Measurements from ENCODE around the gene CFAP43. TPM values are rescaled to one million over a fixed set of nuclear protein-coding genes. Genes with fewer than 3 reads are reported as not detected.

Gene CFAP43
- total and polyA plus RNA-seq, 9 of the 15 experiments (the other 6 are each of a cell fraction or from before 2014, with no cell fraction given) = 0.07 to 0.86 (median 0.11) TPM; not detected in 1

GRCh38 chr10:104260775-104261115 is 28.6 kb upstream of the CFAP43 start (continued):
- TF ChIP-seq ELK3 (CRISPR knock-in tag; IDR thresholded peaks at IDR 0.05) (no peak), PRPF4 (IDR thresholded peaks at IDR 0.05; ENCODE audit: insufficient read depth, low read depth, low read length, poor library complexity, severe bottlenecking) (no peak), USF2 (CRISPR knock-in tag; IDR thresholded peaks at IDR 0.05) (no peak), IRF9 (tag; IDR thresholded peaks at IDR 0.05) (no peak), RBM25 (IDR thresholded peaks at IDR 0.05; ENCODE audit: low read depth, low read length, severe bottlenecking) (no peak), ZNF224 (CRISPR knock-in tag; IDR thresholded peaks at IDR 0.05) (no peak), TEAD2 (tag; IDR thresholded peaks at IDR 0.05) (no peak), NFATC3 (IDR thresholded peaks at IDR 0.05) (no peak), ZNF644 (tag; IDR thresholded peaks at IDR 0.05; ENCODE audit: low read depth) (no peak), CREBBP (IDR thresholded peaks at IDR 0.05; ENCODE audit: low read depth, low read length) (no peak), PTTG1 (tag; IDR thresholded peaks at IDR 0.05; ENCODE audit: low read depth) (no peak), EHMT2 (IDR thresholded peaks at IDR 0.05) (0 out of 2 replicates have a peak, but pooled peaks have one; percentile 67), GABPA (tag; conservative IDR thresholded peaks at IDR 0.05; ENCODE audit: low read depth) (no peak), RBBP5 (IDR thresholded peaks at IDR 0.05; ENCODE audit: borderline replicate concordance, insufficient read depth, low read length, poor library complexity, severe bottlenecking) (no peak), NONO (IDR thresholded peaks at IDR 0.05; ENCODE audit: low read depth in 2 of 2, low read length in 1 of 2) (no peak), FOXO4 (CRISPR knock-in tag; IDR thresholded peaks at IDR 0.05) (no peak), NCOR1 (IDR thresholded peaks at IDR 0.05) (peak; percentile 57), NR0B1 (IDR thresholded peaks at IDR 0.05; ENCODE audit: partially characterized antibody) (no peak), ATF4 (CRISPR knock-in tag; IDR thresholded peaks at IDR 0.05) (no peak), STAT5A (IDR thresholded peaks at IDR 0.05; ENCODE audit: borderline replicate concordance, low read length) (no peak), THRAP3 (IDR thresholded peaks at IDR 0.05; ENCODE audit: borderline replicate concordance) (no peak), E2F5 (CRISPR knock-in tag; IDR thresholded peaks at IDR 0.05) (no peak)
